Endothelial cell of umbilical vein (primary cell): ENCODE data around the gene SORCS2. TPM values are rescaled to one million over a fixed set of nuclear protein-coding genes. Genes with fewer than 3 reads are reported as not detected.

Source experiments
- BruUV-seq: library from RNA; stranded (reverse); fragments of 400-500 nt; replicated peaks from 2 replicates; lab custom pipeline; 2021; lab: Mats Ljungman, UMichigan
- CTCF ChIA-PET: fragments of 300-600, 350-600 bp; sonication (Branson Sonifier 250); formaldehyde crosslinking; loops from one replicate; lab custom pipeline; 2021; ENCODE audit warnings: antibody characterized with exemption, inconsistent platforms; lab: Charles Lee
- POLR2A ChIA-PET: fragments of 300-600, 350-600 bp; sonication (Branson Sonifier 250); formaldehyde crosslinking; loops from one replicate; lab custom pipeline; 2021; ENCODE audit warnings: antibody characterized with exemption, inconsistent platforms; lab: Charles Lee
- DNase-seq: peaks from one replicate; pipeline ENCODE4 v3.0.0-alpha.2; 2011; ENCODE audit warnings: low read depth, low spot score
- FAIRE-seq: peaks from 2 replicates; lab custom pipeline; 2011; peaks lifted over from hg19 to GRCh38; lab: Jason Lieb, UNC
- H2AFZ ChIP-seq: 2 replicates; pipeline ENCODE4 v1.6.0; 2012; ENCODE audit warnings: low read depth, low read length, control low read depth, inconsistent platforms
- H3K27ac ChIP-seq: 2 replicates; pipeline ENCODE4 v1.5.1; 2011; ENCODE audit warnings: low read depth, mild to moderate bottlenecking, control low read depth, low read length, moderate library complexity; ENCODE audit not compliant: insufficient read depth
- H3K27me3 ChIP-seq, 2 experiments: 2 replicates each; pipeline versions ENCODE4 v1.6.0 to v1.6.1; 2011; ENCODE audit warnings: low read length in 2 of 2, mixed read lengths in 1 of 2; ENCODE audit not compliant: control insufficient read depth in 2 of 2, insufficient read depth in 2 of 2
- H3K36me3 ChIP-seq, 2 experiments: 2 replicates in 1 of 2; 3 replicates in 1 of 2; pipeline ENCODE4 v1.5.1; 2011; ENCODE audit warnings: low read length in 2 of 2, mild to moderate bottlenecking in 1 of 2, moderate library complexity in 1 of 2; ENCODE audit not compliant: control insufficient read depth in 2 of 2, insufficient read depth in 2 of 2; ENCODE audit errors: extremely low read depth in 1 of 2
- H3K4me1 ChIP-seq: 3 replicates; pipeline ENCODE4 v1.5.1; 2011; ENCODE audit warnings: mild to moderate bottlenecking, low read length; ENCODE audit not compliant: control insufficient read depth, insufficient read depth; ENCODE audit errors: extremely low read depth
- H3K4me2 ChIP-seq: 2 replicates; pipeline ENCODE4 v1.6.1; 2011; ENCODE audit warnings: low read length, control low read depth, mixed read lengths; ENCODE audit not compliant: insufficient read depth
- H3K4me3 ChIP-seq, 3 experiments: fragments of 200-600 bp in 1 of 3; sonication (generic), shearing (Covaris generic) in 1 of 3; replicated peaks in 1 of 3; 2 replicates each; pipeline ENCODE4 v1.5.1; 2011 to 2016; ENCODE audit warnings: control low read depth in 3 of 3, low read length in 3 of 3, mild to moderate bottlenecking in 2 of 3, inconsistent platforms in 1 of 3, low read depth in 1 of 3, moderate library complexity in 1 of 3; ENCODE audit not compliant: insufficient read depth in 1 of 3
- H3K79me2 ChIP-seq: 2 replicates; pipeline ENCODE4 v1.6.0; 2012; ENCODE audit warnings: low read length, inconsistent platforms; ENCODE audit not compliant: control insufficient read depth, insufficient read depth
- H3K9ac ChIP-seq: replicated peaks from 2 replicates; pipeline ENCODE3; 2011; ENCODE audit warnings: low read length, control low read depth; ENCODE audit not compliant: insufficient read depth; ENCODE audit errors: extremely low read depth
- H3K9me1 ChIP-seq: replicated peaks from 3 replicates; pipeline ENCODE4 v1.6.0; 2011; ENCODE audit warnings: mild to moderate bottlenecking, low read length; ENCODE audit not compliant: control insufficient read depth, insufficient read depth; ENCODE audit errors: extremely low read depth
- H3K9me3 ChIP-seq: replicated peaks from 2 replicates; pipeline ENCODE4 v1.5.1; 2012; ENCODE audit warnings: low read length, inconsistent platforms; ENCODE audit not compliant: control insufficient read depth, insufficient read depth
- H4K20me1 ChIP-seq: replicated peaks from 2 replicates; pipeline ENCODE3; 2011; ENCODE audit warnings: mild to moderate bottlenecking, low read length; ENCODE audit not compliant: control insufficient read depth, insufficient read depth; ENCODE audit errors: extremely low read depth
- CTCF ChIP-seq, 2 donors: IDR thresholded peaks; 1 replicate in 1 of 2; 2 replicates in 1 of 2; pipeline ENCODE4 v1.5.1; 2011; ENCODE audit warnings: low read length in 2 of 2, mild to moderate bottlenecking in 2 of 2, moderate library complexity in 2 of 2, control low read depth in 1 of 2, inconsistent platforms in 1 of 2, low read depth in 1 of 2; ENCODE audit not compliant: insufficient read depth in 1 of 2; ENCODE audit errors: extremely low read depth in 1 of 2
- EZH2 ChIP-seq: IDR thresholded peaks from 2 replicates; pipeline ENCODE4 v1.6.1; 2012; ENCODE audit warnings: borderline replicate concordance, low read depth, mild to moderate bottlenecking, moderate library complexity, low read length, inconsistent platforms; ENCODE audit not compliant: severe bottlenecking
- FOS ChIP-seq: IDR thresholded peaks from 2 replicates; pipeline ENCODE4 v1.6.1; 2011; ENCODE audit warnings: mild to moderate bottlenecking, low read length, moderate library complexity, borderline replicate concordance; ENCODE audit not compliant: insufficient read depth
- GATA2 ChIP-seq: IDR thresholded peaks from 2 replicates; pipeline ENCODE4 v1.7.0; 2011; ENCODE audit warnings: low read depth, mild to moderate bottlenecking, moderate library complexity, mixed read lengths, low read length; ENCODE audit not compliant: insufficient read length, insufficient read depth
- JUN ChIP-seq: IDR thresholded peaks from 2 replicates; pipeline ENCODE4 v1.6.1; 2011; ENCODE audit warnings: borderline replicate concordance, low read depth; ENCODE audit not compliant: insufficient read length, insufficient read depth
- MAX ChIP-seq: IDR thresholded peaks from 2 replicates; pipeline ENCODE4 v1.6.1; 2011; ENCODE audit not compliant: insufficient read depth, insufficient read length
- MYC ChIP-seq: IDR thresholded peaks from one replicate; pipeline ENCODE4 v1.6.1; 2011; ENCODE audit warnings: mild to moderate bottlenecking, low read depth, low read length
- POLR2A ChIP-seq: IDR thresholded peaks from 2 replicates; pipeline ENCODE4 v1.6.1; 2012; ENCODE audit warnings: low read depth, mild to moderate bottlenecking, control low read depth, low read length
- POLR2AphosphoS5 ChIP-seq: IDR thresholded peaks from 2 replicates; pipeline ENCODE4 v1.6.1; 2012; ENCODE audit warnings: low read depth, mild to moderate bottlenecking, control low read depth, low read length, moderate library complexity; ENCODE audit not compliant: insufficient read depth
- dilution Hi-C: fragments of 300-500 bp; cut with MboI; formaldehyde crosslinking; loops from one replicate; pipeline ENCODE4 v1.15.0; 2019; ENCODE audit warnings: low sequenced_read_pairs; ENCODE audit not compliant: extremely low pct_ligation_motif_present
- intact Hi-C: fragments of 100-400 bp; cut with micrococcal nuclease; formaldehyde crosslinking; loops from one replicate; pipeline ENCODE4 v1.10.0; 2022
- polyA plus RNA-seq, 4 experiments: library from polyadenylated mRNA; depleted of rRNA in 3 of 4; stranded (reverse) in 3 of 4; unstranded in 1 of 4; fragments of >200 nt; gene quantifications; 2 replicates each; pipeline versions ENCODE4 v1.2.1 to v1.2.3, GENCODE V29; 2011 to 2012; ENCODE audit warnings: missing spikeins in 1 of 4
- total RNA-seq: library from RNA; stranded (reverse); gene quantifications from 2 replicates; pipeline ENCODE4 v1.2.3, GENCODE V29; 2021

SORCS2 gene
- total and polyA plus RNA-seq, 2 donors (not counting 3 experiments of a cell fraction or from before 2014, with no cell fraction given): not detected

DNA sequence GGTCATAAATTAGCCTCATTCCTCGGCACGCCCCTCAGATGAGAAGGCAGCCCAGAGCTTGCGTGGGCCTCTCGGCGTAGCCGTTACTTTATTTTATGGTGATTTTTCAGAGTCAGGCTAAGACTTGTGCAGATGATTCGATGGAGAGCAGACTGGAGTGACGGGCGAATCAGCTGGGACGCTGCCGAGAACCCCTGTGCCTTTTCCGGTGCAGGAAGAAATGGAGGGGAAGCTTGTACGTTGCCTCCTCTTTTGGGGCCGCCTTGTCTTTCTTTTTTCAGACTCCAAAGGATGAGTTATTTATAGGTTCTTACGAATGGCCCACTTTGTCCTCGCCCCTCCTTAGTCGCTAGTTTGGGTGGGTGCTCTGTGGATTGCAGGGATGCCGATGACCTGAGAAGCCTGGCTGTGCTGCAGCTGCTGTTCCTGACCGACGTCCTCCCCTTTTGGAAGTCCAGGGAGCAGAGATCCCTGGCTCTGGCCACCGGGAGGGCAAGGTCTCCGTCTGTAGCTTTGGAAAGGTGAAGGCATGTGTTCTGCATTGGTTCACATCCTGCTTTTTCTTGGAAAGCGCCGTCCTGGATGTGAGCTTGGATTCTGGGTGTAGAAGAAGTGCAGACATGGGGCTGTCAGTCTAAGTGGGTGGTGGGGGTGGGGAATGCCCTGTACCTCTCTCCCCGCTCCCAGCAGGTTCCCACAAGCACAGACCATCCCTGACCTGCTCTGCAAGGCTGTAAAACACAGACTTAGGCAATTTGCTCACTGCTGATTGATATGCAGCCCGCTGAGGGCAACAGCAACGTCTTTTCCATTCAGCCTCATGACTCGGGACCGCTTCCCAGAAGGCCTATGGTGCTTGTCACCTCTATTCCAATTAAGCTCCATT, 9.3 kb downstream of the SORCS2 start:
- FAIRE-seq (no peak), DNase-seq (no peak)
- Histone ChIP-seq H3K9ac (no peak overlapping the region), H3K9me3 (no peaks in the 10 kb centered on the region), H3K9me1 (no peaks in the 10 kb centered on the region), H3K27ac (no peak overlapping the region), H4K20me1 (no peaks in the 10 kb centered on the region), H3K36me3 (no peaks in the 10 kb centered on the region), H3K4me3 (no peak overlapping the region), H3K27me3 (peaks cover 4 to 6% of the 10 kb centered on the region in 2 experiments), H3K4me2 (no peak overlapping the region), H3K79me2 (no peaks in the 10 kb centered on the region), H2AFZ (peak overlapping the region; percentile 39), H3K4me1 (peaks cover 14% of the 10 kb centered on the region)
- ChIA-PET POLR2A (no interaction called here), CTCF (interaction anchor here (0.8 to 1.4 kb wide), 3 partner anchors 10 to 518 kb away, joined by 4 to 6 read pairs (median 6); partner anchors contain the start of gene SORCS2)
- dilution Hi-C loops (no loop called here), intact Hi-C loops (no loop called here)
- no TSS peak for BruUV-seq
- TF ChIP-seq EZH2: no peak
- no peak for TF ChIP-seq CTCF (IDR thresholded peaks at IDR 0.05; ENCODE audit: extremely low read depth in 1 of 2, insufficient read depth in 1 of 2, low read depth in 1 of 2, low read length in 2 of 2)
- TF ChIP-seq JUN: no peak
- no peak for TF ChIP-seq MAX
- TF ChIP-seq GATA2: no peak
- TF ChIP-seq MYC: no peak
- no peak for TF ChIP-seq POLR2AphosphoS5
- no peak for TF ChIP-seq FOS
- TF ChIP-seq POLR2A: no peak
